GM18520 (cell line): ENCODE data around the gene SREK1.
"Not testable (repeated sequence)": the region's sequence is repeated elsewhere in the genome, so short reads cannot be mapped to it uniquely, and the experiment has no call there.

ENCODE experiments used
- ATAC-seq: cut with Tn5 transposase; IDR thresholded peaks from one replicate; pipeline ENCODE4 v1.9.1; 2021; ENCODE audit not compliant: unreplicated experiment

The SREK1 gene

GRCh38 chr5:66213533-66213932 lies 69.4 kb downstream of the SREK1 start:
- ATAC-seq = no peak

DNA sequence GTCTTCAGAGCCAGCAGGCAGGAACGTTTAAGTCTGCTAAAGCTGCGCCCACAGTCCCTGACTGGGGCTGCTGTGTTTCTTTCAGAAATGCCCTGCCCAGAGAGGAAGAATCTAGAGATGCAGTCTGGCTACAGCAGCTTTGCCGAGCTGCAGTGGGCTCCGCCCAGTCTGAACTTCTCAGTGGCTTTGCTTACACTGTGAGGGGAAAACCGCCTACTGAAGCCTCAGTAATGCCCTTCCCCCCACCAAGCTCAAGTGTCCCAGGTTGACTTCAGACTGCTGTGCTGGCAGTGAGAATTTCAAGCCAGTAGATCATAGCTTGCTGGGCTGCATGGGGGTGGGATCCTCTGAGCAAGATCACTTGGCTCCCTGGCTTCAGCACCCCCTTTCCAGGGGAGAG lies 78.4 kb downstream of the SREK1 start:
- no peak for ATAC-seq

- ATAC-seq = not testable (repeated sequence)
These were observed 78.8 kb downstream of the SREK1 start for GRCh38 chr5:66222896-66223295.

GRCh38 chr5:66223637-66224036 lies 79.5 kb downstream of the SREK1 start:
- ATAC-seq = no peak

GRCh38 chr5:66224274-66224673 lies 80.2 kb downstream of the SREK1 start:
- no peak for ATAC-seq

DNA sequence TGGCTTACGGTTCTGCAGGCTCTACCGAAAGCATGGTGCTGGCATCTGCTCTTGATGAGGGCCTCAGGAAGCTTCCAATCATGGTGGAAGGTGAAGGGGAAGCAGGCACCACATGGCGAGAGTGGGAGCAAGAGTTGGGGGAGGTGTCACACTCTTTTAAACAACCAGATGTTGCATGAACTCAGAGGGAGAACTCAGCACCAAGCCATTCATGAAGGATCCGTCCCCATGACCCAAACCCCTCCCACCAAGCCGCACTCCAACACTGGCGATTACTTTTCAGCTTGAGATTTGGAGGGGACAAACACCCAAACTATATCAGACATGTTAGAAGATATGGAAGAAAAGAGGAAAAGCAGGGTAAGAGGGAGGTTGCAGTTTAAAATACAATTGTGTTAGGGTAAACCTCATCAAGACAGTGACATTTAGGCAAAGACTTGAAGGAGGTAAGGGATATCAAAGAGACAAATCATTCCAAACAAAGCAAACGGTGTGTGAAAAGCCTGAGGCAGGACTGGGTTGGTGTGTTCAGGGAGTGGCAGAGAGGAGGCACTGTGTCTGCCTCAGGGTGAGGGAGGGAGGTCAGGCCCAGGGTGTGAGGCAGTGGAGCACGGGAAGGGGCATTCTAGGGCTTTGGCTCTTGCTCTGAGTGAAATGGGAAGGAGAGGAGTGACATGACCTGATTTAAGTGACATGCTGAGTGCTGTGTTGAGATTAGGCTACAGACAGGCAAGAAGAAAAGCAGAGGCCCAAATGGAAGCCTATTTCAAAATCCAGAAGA lies 80.9 kb downstream of the SREK1 start:
- ATAC-seq = no peak

DNA sequence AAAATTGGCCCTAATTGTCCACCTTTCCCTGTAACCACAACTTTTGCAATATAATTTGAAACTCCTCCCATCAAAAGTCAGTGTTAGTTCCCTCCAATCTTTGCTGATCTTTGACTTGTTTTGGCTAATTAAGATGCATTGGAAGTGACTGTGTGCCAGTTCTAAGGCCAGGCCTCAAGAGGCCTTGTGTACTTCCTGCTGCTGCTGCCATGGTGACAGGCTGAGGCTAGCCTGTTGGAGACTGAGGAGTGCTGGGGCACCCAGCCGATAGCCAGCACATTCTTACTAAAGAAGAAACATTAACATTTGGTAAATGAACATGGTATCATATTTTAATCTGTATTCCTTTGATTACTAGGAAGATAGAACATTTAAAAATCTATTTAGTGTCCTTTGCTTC lies 86.5 kb downstream of the SREK1 start:
- no peak for ATAC-seq

- no peak for ATAC-seq
These were observed 87.4 kb downstream of the SREK1 start for GRCh38 chr5:66231508-66231907.

DNA sequence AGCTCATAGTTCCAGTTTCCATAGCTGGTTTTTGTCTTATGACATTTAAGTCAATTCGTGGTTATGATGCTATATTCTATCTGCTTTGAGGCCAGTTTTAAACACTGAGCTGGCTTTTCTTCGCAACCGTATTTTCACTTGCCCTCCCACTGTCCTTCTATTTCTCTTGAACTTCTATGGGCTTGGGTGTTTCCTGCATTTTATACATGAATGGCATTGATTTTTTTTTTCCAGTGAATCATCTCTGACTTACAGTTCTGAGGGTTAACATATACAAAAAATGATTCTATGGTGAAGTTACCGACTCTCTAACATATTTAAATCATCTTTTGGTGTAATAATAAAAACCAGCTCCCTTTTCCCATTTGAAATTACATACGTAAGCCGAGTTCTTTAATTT lies 88.2 kb downstream of the SREK1 start:
- no peak for ATAC-seq

- ATAC-seq = no peak
These were observed 88.8 kb downstream of the SREK1 start for GRCh38 chr5:66232706-66233445.
